HG03060 (cell line): ENCODE measurements around the gene EOLA1.
"Not testable (repeated sequence)": the region's sequence is repeated elsewhere in the genome, so short reads cannot be mapped to it uniquely, and the experiment has no call there.

Experiments
- ATAC-seq: cut with Tn5 transposase; IDR thresholded peaks from one replicate; pipeline ENCODE4 v1.9.1; 2021; ENCODE audit warnings: low read depth, moderate number of reproducible peaks; ENCODE audit not compliant: unreplicated experiment

Gene EOLA1

DNA sequence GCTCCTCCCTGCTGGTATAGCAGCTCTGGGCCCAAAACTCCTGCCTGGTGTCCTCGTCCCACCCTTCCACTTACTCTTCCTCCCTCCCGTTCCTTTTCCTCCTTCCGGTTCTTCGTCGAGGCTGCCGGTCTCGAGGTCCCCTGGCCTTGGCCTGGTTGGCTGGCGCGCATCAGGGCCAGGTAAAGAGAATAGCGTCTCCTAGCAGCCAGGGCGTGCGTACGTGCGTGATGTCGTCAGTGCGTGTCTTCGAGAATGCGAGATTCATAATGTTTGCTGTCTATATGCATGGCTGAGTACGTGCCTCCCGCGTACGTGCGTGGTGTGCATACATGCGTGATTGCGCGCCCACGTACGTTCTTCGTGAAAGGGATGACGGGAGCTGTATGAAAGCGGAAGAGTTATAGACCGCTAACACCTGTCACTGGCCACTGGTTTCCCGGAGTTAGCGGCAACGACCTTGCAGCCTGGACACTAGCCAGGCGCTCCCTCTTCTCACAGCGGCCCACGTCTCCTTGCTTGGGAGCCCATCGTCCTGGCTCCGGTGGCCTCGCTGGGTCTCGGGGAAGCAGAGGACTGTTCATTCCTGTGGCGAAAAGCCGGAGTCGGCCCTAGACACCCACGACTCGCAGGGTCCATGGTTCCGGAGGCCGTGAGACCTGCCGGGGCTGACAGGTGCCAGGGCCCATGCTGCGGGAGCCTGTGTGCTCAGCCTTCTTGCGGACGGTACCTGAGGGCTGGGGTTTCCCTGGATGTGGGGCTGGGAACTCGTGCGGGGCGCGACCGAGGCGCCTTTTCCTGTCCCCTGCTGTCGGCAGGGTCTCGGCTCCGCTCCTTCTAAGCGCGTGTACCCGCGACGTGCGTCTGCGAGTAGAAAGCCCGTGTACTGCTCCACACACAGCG is at the start of gene EOLA1:
Gene EOLA1 (plus strand): TSS at position 392 of the 900 bp plus-strand sequence. CDS start 4,619 bp downstream, outside the sequence.
- ATAC-seq = peak; percentile 92

- ATAC-seq = no peak
Observed at GRCh38 chrX:149491812-149492211, 49.0 kb upstream of the EOLA1 start.

GRCh38 chrX:149493567-149494562 is 46.9 kb upstream of the EOLA1 start:
- no peak for ATAC-seq

- ATAC-seq = no peak
Observed at GRCh38 chrX:149494844-149495565, 45.8 kb upstream of the EOLA1 start.

DNA sequence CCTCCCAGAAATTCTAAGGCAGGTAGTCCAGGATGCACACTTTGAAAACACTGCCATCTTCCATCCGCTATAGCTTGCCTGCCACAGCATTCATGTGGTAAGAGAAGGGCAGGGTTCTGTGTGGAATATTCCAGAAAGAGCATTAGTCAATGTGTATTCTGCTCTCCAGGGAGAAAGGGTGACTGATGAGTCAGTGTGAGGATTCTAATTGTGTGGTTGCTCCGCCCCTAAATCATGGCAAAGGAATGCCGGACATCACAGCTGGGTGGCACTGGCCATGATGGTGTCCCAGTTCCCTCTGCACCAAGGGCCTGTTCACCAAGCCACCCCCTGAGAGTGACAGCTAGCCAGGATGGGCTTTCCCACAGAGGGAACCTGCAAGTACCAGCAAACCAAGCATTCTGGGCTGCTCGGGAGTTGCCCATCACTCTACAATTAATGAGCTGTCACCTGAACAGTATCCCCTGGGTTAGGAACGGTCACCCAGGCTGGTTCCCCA is 45.2 kb upstream of the EOLA1 start:
- ATAC-seq = no peak

- no peak for ATAC-seq
Observed at GRCh38 chrX:149497054-149497453, 43.8 kb upstream of the EOLA1 start.

DNA sequence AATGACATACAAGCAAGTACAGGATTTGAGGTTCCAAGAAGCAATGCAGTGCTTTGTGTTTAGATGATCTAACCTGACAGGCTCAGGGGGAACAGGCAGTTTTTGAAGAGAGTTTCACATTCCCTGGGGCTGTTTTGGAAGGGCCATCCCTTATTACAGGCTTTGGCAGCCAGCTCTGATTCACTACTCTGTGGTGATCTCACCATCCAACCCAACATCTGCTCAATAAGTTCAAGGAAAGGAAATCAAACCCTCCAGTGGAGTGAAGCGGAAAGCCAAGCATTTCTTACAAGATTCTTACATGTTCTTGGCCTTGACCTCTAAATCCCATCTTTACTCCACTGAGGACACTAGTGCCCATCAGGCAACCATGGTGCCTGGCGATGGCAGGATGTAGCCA is 43.2 kb upstream of the EOLA1 start:
- ATAC-seq = no peak

GRCh38 chrX:149498767-149499166 is 42.0 kb upstream of the EOLA1 start:
- ATAC-seq = no peak

GRCh38 chrX:149499766-149500165 is 41.0 kb upstream of the EOLA1 start:
- no peak for ATAC-seq

DNA sequence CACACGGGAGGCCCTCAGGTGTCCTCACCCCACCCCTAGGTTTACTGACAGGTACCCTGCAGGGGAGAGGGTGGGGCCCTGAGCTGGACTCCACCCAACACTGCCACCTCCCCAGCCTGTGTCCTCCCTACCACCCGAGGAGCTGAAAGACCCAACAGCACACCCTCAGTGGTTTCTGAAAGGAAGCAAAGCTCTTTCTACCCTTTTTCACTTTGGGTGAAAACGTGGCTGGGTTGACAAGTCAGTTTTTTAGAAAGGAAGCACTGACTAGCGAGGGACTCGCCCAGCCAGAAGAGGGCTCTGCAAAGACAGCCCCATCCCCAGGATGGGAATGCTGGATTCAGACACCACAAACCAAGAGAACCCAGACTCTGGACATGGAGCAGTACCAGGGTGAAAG is 37.9 kb upstream of the EOLA1 start:
- ATAC-seq = not testable (repeated sequence)

DNA sequence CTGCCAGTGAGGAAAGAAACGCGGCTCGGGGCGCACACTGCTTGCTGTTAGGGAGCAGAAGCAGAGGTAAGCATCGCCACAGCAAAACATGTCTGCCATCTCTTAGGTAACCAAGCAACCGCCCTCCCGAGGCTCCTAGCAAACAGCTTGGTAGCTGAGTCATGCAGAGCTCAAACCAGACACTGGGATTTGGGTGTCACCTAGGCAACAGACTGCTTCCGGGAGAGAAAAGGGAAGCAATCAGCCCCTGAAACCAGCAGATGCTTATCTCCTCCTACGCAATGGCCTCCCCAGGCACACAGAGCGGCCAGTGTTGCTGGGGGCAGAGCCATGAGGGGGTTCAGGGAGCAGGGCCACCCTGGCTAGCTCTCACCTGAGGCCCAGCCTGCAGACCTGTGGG is 37.4 kb upstream of the EOLA1 start:
- peak; percentile 81 for ATAC-seq

- ATAC-seq = peak; percentile 35
Observed at GRCh38 chrX:149504226-149504914, 36.4 kb upstream of the EOLA1 start.

- ATAC-seq = peak; percentile 45
Observed at GRCh38 chrX:149504915-149505651, 35.7 kb upstream of the EOLA1 start, which contains the start of gene IDS. Gene IDS (minus strand): TSS chrX:149505306. CDS start chrX:149505137, 169 bp downstream.

- no peak for ATAC-seq
Observed at GRCh38 chrX:149505671-149506070, 35.1 kb upstream of the EOLA1 start.

DNA sequence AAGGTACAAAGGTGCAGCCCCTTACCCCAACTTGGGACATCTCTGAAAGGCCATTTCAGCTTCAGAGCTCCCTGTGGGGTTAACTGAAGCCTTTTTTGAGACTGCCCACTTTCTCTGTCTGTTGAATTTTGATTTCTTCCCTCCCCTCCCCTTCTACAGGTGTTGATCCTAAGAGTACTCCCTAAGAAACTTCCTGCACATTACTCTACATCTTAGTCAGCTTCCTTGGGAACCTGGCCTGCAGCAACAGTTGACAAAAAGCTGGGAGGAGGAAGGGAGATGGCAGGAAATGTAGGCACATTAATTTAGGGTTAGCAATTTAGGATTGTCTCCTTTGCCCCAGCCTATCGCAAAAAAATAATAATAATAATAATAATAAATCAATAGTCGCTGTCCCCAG is 34.5 kb upstream of the EOLA1 start:
- ATAC-seq = no peak

- ATAC-seq = no peak
Observed at GRCh38 chrX:149508467-149508866, 32.3 kb upstream of the EOLA1 start.

GRCh38 chrX:149510386-149510785 is 30.4 kb upstream of the EOLA1 start:
- ATAC-seq = no peak

GRCh38 chrX:149511081-149511480 is 29.7 kb upstream of the EOLA1 start:
- ATAC-seq = no peak
